Measurements from ENCODE around the gene LMO2. TPM values are rescaled to one million over a fixed set of nuclear protein-coding genes. Genes with fewer than 3 reads are reported as not detected.

Gene LMO2
- total RNA-seq, 2 donors from 2014 or later, result 1.1 to 1.2 TPM

- 92 to 100% methylated on average over 5 to 7 of the region's 7 CpGs for WGBS, 2 experiments (ENCODE audit: insufficient coverage in 1 of 2, insufficient read length in 1 of 2)
- Mint-ChIP-seq H3K27ac (no peak overlapping the region), H3K36me3 (ENCODE audit: low read depth) (no peaks in the 10 kb centered on the region), H3K27me3 (ENCODE audit: insufficient read depth) (no peaks in the 10 kb centered on the region), H3K4me1 (peaks cover 14% of the 10 kb centered on the region), H3K9me3 (no peaks in the 10 kb centered on the region), H3K4me3 (no peak overlapping the region)
- Histone ChIP-seq H3K27me3 (ENCODE audit: control insufficient read depth, insufficient read depth, low read length, poor library complexity, severe bottlenecking) (no peaks in the 10 kb centered on the region), H3K36me3 (ENCODE audit: control insufficient read depth, insufficient read depth, low read length) (no peaks in the 10 kb centered on the region), H3K4me3 (ENCODE audit: low read length) (no peak overlapping the region), H3K9me3 (ENCODE audit: control insufficient read depth, low read length) (no peaks in the 10 kb centered on the region), H3K27ac (ENCODE audit: low read depth, low read length) (no peak overlapping the region), H3K4me1 (ENCODE audit: control insufficient read depth, insufficient read depth, low read length) (no peaks in the 10 kb centered on the region), H3K9ac (ENCODE audit: extremely low read depth, low read length, poor library complexity, severe bottlenecking) (no peak overlapping the region)
- TF ChIP-seq CTCF (conservative IDR thresholded peaks at IDR 0.05), result no peak
- no peak for DNase-seq
Observed at GRCh38 chr11:33900159-33900840, 8.4 kb upstream of the LMO2 start.

- Histone ChIP-seq H3K4me1 (ENCODE audit: control insufficient read depth, insufficient read depth, low read length) (no peaks in the 10 kb centered on the region), H3K27me3 (ENCODE audit: control insufficient read depth, insufficient read depth, low read length, poor library complexity, severe bottlenecking) (no peaks in the 10 kb centered on the region), H3K4me3 (ENCODE audit: low read length) (no peak overlapping the region), H3K36me3 (ENCODE audit: control insufficient read depth, insufficient read depth, low read length) (no peaks in the 10 kb centered on the region), H3K9ac (ENCODE audit: extremely low read depth, low read length, poor library complexity, severe bottlenecking) (no peak overlapping the region), H3K9me3 (ENCODE audit: control insufficient read depth, low read length) (no peaks in the 10 kb centered on the region), H3K27ac (ENCODE audit: low read depth, low read length) (no peak overlapping the region)
- TF ChIP-seq CTCF (conservative IDR thresholded peaks at IDR 0.05), result no peak
- no peaks in the 10 kb centered on the region for H3K27me3 Mint-ChIP-seq (ENCODE audit: insufficient read depth)
- H3K9me3 Mint-ChIP-seq, result no peaks in the 10 kb centered on the region
- H3K4me1 Mint-ChIP-seq, result peaks cover 14% of the 10 kb centered on the region
- DNase-seq, result no peak
- WGBS, 2 experiments (ENCODE audit: insufficient coverage in 1 of 2, insufficient read length in 1 of 2), result 76 to 83% methylated on average over 7 to 11 of the region's 11 CpGs
- no peak overlapping the region for H3K4me3 Mint-ChIP-seq
- H3K36me3 Mint-ChIP-seq (ENCODE audit: low read depth), result no peaks in the 10 kb centered on the region
- H3K27ac Mint-ChIP-seq, result peak overlapping the region; percentile 5
Observed at GRCh38 chr11:33899400-33900037, 7.6 kb upstream of the LMO2 start.

GRCh38 chr11:33898957-33899356, 7.1 kb upstream of the LMO2 start:
- Mint-ChIP-seq H3K9me3 (no peaks in the 10 kb centered on the region), H3K27me3 (ENCODE audit: insufficient read depth) (no peaks in the 10 kb centered on the region), H3K36me3 (ENCODE audit: low read depth) (no peaks in the 10 kb centered on the region), H3K27ac (no peak overlapping the region), H3K4me3 (no peak overlapping the region), H3K4me1 (peaks cover 8% of the 10 kb centered on the region)
- no peaks in the 10 kb centered on the region for H3K36me3 ChIP-seq (ENCODE audit: control insufficient read depth, insufficient read depth, low read length)
- DNase-seq, result no peak
- H3K4me1 ChIP-seq (ENCODE audit: control insufficient read depth, insufficient read depth, low read length), result no peaks in the 10 kb centered on the region
- TF ChIP-seq CTCF (conservative IDR thresholded peaks at IDR 0.05), result no peak
- H3K27ac ChIP-seq (ENCODE audit: low read depth, low read length), result no peak overlapping the region
- WGBS, 2 experiments (ENCODE audit: insufficient coverage in 1 of 2, insufficient read length in 1 of 2), result 98 to 100% methylated on average over 2 of the region's 3 CpGs
- H3K27me3 ChIP-seq (ENCODE audit: control insufficient read depth, insufficient read depth, low read length, poor library complexity, severe bottlenecking), result no peaks in the 10 kb centered on the region
- no peaks in the 10 kb centered on the region for H3K9me3 ChIP-seq (ENCODE audit: control insufficient read depth, low read length)
- H3K4me3 ChIP-seq (ENCODE audit: low read length), result no peak overlapping the region
- H3K9ac ChIP-seq (ENCODE audit: extremely low read depth, low read length, poor library complexity, severe bottlenecking), result no peak overlapping the region
